Femur (tissue), 1 donor: ENCODE measurements around the gene MGAT5.
"Not testable (repeated sequence)": the region's sequence is repeated elsewhere in the genome, so short reads cannot be mapped to it uniquely, and the experiment has no call there.

ENCODE experiments used
- DNase-seq: peaks from one replicate; pipeline ENCODE4 v3.0.0-alpha.2; 2017

Gene MGAT5

GRCh38 chr2:134280726-134281125, 26.9 kb downstream of the MGAT5 start:
- no peak for DNase-seq

GRCh38 chr2:134281815-134282419, 28.0 kb downstream of the MGAT5 start:
- no peak for DNase-seq

DNA sequence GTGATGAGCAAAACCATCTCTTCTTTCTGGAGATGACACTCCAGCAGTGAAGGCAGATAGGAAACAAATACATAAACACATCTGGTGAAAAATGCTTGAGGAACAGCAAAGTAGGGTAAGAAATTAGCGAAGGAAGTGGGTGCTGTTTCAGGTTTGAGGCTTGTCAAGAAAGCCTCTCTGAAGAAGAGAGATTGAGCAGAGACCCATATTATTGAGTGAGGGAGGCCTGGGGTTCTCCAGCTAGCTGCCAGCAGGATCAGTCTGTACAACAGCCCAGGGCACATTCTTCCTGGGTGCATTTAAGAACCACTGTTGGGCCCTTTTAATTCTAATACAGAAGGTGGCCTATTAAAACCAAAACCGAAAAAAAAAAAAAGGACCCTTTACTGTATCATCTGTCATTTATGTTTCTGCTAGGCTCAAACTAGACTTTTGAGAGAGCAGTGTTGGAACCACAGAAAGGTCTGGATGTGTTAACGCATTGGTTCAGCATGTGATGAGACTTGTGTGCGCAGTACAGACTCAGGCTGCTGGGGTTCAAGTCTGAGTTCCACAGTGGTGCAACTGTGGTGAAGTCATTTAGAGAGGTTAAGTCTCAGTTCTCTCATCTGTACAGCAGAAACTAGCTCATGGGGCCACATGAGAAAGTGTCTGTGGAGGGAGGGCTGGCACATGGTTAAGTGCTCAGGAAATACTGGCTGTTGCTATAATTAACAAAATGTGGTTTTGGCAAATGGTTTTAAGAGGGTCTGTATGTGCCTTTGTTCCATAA, 28.9 kb downstream of the MGAT5 start:
- no peak for DNase-seq

GRCh38 chr2:134283661-134284060, 29.8 kb downstream of the MGAT5 start:
- DNase-seq = no peak

DNA sequence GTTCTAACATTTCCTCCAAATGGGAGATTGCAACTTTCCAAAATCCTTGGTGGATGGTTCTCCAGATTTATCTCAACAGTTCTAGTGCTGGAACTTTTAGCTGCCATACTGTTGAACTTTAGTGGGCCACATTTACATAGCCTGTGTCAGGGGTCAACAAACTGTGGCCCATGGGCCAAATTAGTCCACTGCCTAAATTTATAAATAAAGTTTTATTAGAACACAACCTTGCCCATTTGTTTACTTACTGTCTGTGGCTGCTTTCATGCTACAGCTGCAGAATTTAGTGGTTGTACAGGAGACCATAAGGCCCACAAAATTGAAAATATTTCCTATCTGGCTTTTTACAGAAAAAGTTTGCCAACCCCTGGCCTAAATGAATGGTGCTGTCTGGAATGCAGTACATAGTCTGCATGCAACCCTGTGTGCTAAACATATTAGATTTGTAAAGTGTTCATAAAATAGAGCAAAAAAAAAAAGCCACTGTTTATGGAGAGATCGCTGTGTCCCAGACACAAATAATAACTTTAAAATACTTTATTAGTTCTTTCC, 30.3 kb downstream of the MGAT5 start:
- no peak for DNase-seq

- no peak for DNase-seq
Observed at GRCh38 chr2:134287323-134287722, 33.5 kb downstream of the MGAT5 start.

- no peak for DNase-seq
Observed at GRCh38 chr2:134288814-134289213, 34.9 kb downstream of the MGAT5 start.

DNA sequence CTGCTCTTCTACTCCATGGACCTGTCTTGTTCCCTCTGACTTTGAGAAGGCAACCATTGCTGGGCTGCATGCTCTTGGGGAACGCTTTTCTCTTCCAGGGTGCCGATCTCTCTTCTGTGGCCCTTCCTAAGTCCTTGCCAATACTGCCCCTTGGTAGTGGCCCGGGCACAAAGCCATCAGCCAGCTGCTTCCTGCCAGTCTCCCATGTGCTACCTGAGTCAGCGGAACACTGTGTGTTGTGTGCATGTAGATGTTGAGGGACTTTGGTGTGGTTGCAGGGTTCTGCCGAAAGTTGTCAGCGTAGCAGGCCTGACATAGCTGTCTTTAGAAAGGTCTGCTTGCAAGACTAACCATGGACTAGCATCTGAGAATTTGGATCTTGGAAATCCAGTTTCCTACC, 35.4 kb downstream of the MGAT5 start:
- DNase-seq = no peak

- DNase-seq = no peak
Observed at GRCh38 chr2:134290358-134290757, 36.5 kb downstream of the MGAT5 start.

- no peak for DNase-seq
Observed at GRCh38 chr2:134292514-134292913, 38.6 kb downstream of the MGAT5 start.

DNA sequence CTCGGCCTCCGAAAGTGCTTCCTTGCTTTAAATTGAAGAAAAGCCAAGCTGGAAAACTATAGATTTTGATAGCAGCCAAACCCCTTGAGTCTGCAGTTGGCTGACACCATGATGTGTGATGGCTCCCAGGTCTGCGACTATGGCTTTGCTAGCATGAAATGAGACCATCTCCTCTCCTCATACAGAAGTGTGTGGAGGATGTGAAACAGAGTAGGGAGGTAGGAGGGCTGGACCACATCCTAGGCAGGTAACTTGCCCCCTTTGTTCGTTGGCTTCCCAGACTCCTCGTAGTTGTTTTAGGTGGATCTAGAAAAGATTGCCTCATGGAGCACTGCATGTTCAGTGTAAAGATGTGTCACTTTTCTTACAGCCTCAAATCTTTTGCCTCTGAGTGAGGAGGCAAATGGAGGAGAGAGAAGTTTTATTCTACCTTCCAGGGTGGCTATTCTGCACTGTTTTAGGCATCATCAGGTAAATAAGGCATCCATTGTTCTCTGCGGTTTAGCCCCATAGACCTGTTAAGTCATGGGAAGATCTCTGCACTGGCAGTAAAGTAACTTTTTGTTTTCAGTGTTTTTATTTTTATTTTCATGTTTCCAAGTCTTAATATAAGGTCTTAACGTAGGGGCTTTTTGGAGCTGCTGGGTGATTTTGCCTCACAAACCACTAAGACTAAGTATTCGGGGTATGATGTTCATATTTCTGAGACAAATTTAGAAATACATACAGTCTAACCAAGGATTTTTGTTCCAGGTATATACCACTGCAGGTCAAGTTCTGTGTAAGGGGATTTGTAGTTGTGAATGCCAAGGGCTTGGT, 40.1 kb downstream of the MGAT5 start:
- no peak for DNase-seq

GRCh38 chr2:134294598-134294997, 40.7 kb downstream of the MGAT5 start:
- DNase-seq = not testable (repeated sequence)

DNA sequence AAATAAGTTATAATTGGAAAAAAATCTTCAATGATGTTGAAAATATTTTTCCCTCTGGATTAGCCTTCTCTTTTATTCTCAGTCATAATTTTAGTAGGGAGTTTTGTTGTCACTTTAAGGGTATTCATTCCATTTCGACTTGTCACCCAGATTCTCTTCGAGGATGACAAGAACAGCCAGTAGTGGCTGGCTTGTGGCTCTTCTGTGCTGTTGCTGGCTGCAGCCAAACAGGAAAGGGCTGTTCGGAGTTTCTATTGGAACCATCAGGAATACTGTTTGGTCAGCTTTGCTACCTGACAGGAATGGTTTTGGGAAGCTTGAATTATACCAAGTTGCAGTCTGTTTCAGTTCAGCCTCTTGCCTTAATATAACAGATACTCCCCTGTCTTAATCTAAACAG, 41.6 kb downstream of the MGAT5 start:
- no peak for DNase-seq

- DNase-seq = no peak
Observed at GRCh38 chr2:134296301-134296700, 42.4 kb downstream of the MGAT5 start.

GRCh38 chr2:134299334-134299733, 45.5 kb downstream of the MGAT5 start:
- no peak for DNase-seq

DNA sequence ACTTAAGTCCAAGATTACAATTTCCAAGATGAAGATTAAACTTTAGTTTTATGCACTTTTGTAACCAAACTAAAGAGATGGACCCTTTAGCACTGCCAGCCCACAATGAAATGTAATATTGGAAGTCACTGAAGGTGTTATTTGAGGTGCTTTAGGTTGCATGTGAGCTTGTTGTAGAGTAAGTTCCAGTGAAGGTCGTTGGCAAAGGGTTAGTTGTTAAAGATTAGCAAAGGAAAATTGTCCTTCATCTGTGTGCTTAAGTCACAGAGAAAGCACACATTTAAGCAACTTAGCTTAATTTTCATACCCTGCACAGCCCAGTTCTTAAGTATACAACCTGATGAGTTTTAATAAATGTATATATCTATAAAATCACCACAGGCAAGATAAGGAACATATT, 46.7 kb downstream of the MGAT5 start:
- DNase-seq = no peak

DNA sequence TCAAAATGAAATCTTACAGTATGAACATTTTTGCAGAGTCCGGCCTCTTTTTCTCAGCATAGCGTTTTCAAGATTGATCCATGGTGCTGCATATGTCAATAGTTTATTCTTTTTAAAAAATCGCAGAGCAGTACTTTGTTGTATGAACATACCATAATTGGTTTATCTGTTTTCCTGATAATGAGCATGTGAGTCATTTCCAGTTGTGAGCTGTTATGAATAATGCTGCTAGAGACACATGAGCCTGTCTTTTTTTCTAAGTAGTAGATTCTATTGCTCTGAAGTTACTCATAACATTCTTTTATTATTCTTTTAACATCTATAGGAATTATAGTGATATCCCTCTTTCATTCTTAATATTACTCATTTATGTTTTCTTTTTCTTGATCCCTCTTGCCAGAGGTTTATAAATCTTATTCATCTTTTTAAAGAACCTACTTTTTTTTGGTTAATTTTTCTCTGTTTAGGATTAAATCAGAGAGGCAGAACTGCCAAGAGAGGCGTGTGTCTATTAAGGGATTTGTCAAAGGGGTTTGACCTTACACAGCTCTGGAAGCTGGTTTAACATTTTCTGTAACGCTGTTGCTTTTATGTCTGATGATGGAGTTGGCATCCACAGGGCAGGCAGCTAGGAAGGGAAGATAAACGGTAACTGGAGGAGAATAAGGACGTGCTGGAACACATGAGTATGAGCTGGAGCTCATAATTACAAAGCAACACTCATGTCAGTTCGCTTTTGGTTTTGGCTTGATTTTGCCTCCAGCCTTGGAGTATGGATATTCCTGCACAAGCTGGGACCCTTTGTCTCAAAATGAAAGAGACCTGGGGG, 47.4 kb downstream of the MGAT5 start:
- DNase-seq = no peak

GRCh38 chr2:134301928-134302260, 48.0 kb downstream of the MGAT5 start:
- DNase-seq = no peak

DNA sequence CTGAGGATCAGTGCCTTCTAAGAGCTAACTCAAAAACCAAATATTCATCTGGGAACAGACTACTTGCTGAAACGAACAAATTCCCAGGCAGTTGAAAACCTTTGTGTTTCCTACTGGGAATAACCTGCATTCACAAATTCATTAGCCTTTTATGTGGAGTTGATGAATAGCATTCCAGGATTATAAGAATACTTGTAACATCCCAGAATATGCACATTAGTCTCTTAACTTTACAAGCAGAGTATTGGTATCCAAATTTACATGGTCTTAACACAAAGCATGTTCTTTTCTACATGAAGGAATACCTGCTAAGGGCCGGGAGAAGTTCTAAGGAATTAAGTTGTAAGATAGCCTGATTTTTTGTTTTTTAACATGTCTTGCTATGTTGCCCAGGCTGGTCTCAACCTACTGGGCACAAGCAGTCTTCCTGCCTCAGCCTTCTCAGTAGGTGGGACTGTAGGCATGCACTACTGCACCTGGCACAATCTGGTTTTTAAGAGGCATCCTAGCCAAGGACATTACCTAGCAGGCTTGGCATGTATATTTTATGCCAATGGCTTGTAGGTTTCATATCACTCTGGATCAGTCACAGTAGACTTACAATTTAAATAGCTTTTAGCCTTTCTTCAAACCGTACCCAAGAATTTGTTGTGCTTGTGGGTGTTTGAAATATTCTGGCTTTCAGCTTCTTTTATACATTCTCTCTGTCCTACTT, 50.7 kb downstream of the MGAT5 start:
- no peak for DNase-seq

GRCh38 chr2:134305109-134305491, 51.2 kb downstream of the MGAT5 start:
- DNase-seq = no peak

DNA sequence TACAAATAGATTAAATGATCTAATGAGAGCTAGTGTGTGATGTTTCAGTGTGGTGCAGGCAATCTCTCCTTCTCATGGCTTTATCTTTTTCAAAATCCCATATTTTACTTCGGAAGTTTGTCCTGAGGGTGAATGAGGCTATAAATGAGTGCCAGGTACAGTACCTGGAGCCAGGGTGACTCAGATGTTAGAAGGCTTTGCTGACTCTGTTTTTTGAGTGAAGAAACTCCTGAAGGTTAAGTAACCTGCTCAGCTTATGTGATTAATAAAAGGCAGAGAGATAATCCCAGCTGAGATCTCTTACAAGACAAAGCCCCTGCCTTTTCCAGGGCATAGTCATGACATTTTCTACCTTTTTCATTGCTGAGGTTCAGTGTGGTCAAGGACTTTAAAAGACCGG, 52.6 kb downstream of the MGAT5 start:
- DNase-seq = no peak

DNA sequence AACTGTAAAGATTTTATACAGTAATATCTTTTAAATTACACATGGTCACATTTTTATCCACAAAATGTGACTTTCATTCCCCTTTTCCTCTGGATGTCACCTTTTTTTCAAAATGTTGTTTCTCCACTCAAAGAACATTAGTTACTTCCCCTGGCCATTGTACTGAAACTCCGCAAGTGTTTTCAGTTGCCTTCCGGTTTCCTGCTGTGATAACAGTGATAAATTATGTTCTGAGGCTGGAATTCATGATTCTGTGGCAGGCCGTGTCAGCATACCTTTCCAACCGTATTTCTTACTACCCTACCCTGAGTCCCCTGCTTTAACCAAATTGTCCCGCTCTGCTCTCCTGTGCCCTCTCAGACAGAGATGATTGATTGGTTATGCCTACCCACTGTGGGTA, 53.5 kb downstream of the MGAT5 start:
- no peak for DNase-seq
